Measurements from ENCODE around the gene SIPA1L2. TPM values are rescaled to one million over a fixed set of nuclear protein-coding genes. Genes with fewer than 3 reads are reported as not detected.
A peak's percentile ranks its signal among the peaks of the same experiment; 100 is the strongest.

Gene SIPA1L2
- total RNA-seq, 1 donor from 2014 or later, result 16.6 TPM

DNA sequence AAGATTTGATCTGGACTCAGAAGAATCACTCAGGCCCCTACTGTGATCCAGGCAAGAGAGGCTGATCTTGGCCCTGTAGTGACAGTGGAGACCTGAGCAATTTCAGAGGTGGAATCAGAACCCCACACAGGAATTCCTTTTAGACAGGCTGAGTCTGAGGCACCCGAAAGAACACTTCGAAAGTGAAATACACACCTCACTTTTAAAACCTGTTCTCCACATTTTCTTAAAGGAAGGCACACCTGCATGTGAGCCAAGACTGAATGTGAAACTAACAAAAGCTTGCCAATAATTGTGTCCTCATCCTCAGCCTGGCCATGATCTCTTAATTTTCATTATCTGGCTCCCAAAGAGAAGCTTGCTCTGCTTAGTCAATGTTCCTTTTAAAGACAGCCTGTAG is 32.2 kb downstream of the SIPA1L2 start:
- H3K36me3 ChIP-seq (ENCODE audit: control insufficient read depth, insufficient read depth, low read length), result no peaks in the 10 kb centered on the region
- H3K4me3 ChIP-seq (ENCODE audit: low read depth, low read length), result no peak overlapping the region
- DNase-seq (ENCODE audit: low read depth), result no peak
- no peak for FAIRE-seq
- H3K27me3 ChIP-seq (ENCODE audit: control insufficient read depth, insufficient read depth, low read length), result no peaks in the 10 kb centered on the region
- TF ChIP-seq, protein P1, sequence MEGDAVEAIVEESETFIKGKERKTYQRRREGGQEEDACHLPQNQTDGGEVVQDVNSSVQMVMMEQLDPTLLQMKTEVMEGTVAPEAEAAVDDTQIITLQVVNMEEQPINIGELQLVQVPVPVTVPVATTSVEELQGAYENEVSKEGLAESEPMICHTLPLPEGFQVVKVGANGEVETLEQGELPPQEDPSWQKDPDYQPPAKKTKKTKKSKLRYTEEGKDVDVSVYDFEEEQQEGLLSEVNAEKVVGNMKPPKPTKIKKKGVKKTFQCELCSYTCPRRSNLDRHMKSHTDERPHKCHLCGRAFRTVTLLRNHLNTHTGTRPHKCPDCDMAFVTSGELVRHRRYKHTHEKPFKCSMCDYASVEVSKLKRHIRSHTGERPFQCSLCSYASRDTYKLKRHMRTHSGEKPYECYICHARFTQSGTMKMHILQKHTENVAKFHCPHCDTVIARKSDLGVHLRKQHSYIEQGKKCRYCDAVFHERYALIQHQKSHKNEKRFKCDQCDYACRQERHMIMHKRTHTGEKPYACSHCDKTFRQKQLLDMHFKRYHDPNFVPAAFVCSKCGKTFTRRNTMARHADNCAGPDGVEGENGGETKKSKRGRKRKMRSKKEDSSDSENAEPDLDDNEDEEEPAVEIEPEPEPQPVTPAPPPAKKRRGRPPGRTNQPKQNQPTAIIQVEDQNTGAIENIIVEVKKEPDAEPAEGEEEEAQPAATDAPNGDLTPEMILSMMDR (IDR thresholded peaks at IDR 0.05; ENCODE audit: insufficient read depth, low read length, severe bottlenecking), result no peak

DNA sequence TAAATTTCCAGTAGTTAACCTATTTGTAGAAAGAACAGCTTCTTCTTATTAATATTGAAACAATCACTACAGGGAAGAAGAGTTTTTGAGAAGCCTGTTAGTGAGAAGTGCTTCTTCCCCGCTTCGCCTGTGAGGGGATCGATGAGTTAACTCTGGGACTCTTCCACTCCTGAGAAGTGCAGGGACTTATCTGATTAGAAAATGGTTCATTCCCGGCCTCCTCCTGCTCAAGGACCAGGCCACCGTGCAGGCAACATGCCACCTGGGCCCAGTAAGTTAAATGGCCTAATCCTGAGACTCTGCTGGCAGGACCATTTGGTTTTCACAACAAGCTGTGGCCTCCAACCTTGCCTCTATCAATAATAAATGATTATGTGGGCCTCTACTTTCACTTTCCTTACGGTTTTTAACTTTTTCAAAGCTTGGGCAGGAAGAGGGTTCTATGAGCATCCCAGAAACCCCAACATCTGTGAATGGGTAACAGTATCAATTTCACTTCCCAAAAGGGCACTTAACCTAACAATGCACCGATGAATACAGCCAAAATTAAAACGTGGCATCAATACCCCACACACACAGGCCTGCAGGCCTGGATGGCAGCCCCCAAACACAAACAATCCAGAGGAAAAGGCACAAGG is 33.1 kb downstream of the SIPA1L2 start:
- Histone ChIP-seq H3K36me3 (ENCODE audit: control insufficient read depth, insufficient read depth, low read length) (no peaks in the 10 kb centered on the region), H3K27me3 (ENCODE audit: control insufficient read depth, insufficient read depth, low read length) (no peaks in the 10 kb centered on the region), H3K4me3 (ENCODE audit: low read depth, low read length) (no peak overlapping the region)
- FAIRE-seq, result no peak
- DNase-seq (ENCODE audit: low read depth), result no peak
- TF ChIP-seq, protein P1 (IDR thresholded peaks at IDR 0.05; ENCODE audit: insufficient read depth, low read length, severe bottlenecking), result no peak

DNA sequence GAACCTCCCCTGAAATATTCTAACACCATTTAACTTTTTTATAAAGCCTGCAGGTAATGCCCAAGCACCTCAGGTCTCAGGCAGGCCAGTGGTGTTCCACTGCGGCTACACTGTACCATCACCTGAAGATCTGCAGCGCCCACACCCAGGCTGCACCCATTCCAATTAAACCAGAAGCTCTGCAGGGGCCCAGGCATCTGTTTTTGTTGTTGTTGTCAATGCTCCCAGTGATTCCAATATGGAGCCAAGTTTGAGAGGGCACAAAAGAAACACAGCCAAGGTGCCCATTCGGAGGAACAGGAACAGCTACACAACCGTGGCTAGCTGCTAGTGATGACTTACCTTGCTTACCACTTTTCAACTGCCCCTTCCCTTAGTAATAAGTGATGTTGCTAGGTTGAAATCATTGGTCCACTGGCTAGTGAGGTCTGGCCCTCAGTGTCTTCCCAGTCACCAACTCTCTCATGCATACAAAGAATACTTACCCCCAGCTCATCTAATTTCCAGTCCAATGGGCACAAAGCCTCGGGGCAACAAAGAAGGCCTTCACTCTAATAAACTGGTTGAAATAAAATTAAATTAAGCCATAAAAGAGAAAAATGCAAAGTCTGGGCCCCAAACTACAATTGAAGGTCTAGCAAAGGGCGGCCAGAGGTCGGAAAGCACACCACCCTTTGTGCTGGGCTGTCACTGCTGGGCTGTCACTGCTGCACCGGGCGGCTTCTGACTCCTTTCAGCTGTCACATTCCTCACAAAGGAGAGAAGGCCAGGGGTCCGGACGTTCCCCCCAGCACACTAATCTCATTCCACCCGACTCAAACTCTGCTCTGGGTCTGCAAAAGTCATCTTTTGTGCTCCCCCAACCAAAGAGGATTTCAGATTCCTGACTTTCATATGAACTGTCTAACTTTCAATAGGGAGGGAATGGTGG is 34.9 kb downstream of the SIPA1L2 start:
- TF ChIP-seq, protein P1 (IDR thresholded peaks at IDR 0.05; ENCODE audit: insufficient read depth, low read length, severe bottlenecking), result no peak
- FAIRE-seq, result no peak

DNA sequence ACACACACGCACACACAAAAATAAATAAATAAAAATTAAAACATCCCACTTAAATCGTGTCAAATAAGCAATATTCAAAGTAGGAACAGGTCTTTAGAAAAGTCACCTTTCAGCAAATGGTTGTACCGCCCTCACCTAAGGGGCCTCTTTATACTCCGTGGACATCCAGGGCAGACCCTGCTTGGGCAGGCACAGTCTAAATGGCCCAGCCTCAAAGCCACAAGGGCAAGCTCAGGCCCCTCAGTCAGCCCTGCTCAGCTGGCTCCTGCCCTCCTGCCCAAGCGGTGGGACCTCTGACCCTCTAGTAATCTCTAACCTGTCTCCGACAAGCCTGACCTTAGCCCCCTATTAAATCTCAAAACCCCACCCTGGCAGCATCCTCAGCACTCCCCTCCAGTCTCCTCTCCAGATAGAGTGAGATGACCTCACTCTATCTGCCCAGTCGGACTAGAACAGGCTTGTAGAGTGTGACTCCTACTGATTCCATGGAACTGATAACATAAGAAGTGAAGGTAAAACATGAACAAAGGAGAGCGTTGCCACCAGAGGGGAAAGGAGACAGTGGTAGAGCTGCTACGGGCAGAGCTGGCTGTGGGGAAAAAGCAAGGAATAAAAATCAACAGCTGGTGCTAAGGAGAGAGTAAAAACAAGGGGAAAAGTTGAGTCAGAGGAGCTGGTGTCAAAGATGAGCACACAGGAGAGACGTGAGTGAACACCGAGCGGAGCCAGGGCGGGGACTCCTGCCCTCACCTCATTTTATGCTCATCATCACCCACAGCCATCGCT is 36.0 kb downstream of the SIPA1L2 start:
- Histone ChIP-seq H3K27me3 (ENCODE audit: control insufficient read depth, insufficient read depth, low read length) (no peaks in the 10 kb centered on the region), H3K36me3 (ENCODE audit: control insufficient read depth, insufficient read depth, low read length) (no peaks in the 10 kb centered on the region), H3K4me3 (ENCODE audit: low read depth, low read length) (no peak overlapping the region)
- DNase-seq (ENCODE audit: low read depth), result peak; percentile 73
- TF ChIP-seq, protein P1 (IDR thresholded peaks at IDR 0.05; ENCODE audit: insufficient read depth, low read length, severe bottlenecking), result no peak
- FAIRE-seq, result peak; percentile 7

More for the DNA sequence above, 34.9 kb downstream of the SIPA1L2 start:
- no peak overlapping the region for H3K4me3 ChIP-seq (ENCODE audit: low read depth, low read length)
- H3K27me3 ChIP-seq (ENCODE audit: control insufficient read depth, insufficient read depth, low read length), result no peaks in the 10 kb centered on the region
- no peaks in the 10 kb centered on the region for H3K36me3 ChIP-seq (ENCODE audit: control insufficient read depth, insufficient read depth, low read length)
- DNase-seq (ENCODE audit: low read depth), result no peak

DNA sequence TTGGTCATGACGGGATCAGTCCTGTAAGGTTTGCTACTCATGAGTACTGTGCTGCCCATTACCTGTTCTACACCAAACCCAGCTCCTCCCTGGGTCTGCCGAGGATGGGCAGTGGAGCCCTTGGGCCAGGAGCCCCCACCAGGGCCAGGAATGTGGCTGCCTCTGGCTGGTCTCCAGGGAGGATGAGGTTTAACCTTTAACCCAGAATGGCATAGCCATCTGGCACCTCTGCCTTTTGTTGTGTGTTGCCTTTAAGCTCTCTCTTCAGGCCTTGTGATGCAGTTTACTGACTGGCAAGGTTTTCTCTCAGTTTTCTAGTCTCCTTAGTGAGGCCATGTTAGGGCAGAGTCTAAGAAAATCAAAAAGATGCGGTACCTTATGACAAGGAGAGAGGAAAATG is 38.6 kb downstream of the SIPA1L2 start:
- TF ChIP-seq, protein P1 (IDR thresholded peaks at IDR 0.05; ENCODE audit: insufficient read depth, low read length, severe bottlenecking), result no peak
- DNase-seq (ENCODE audit: low read depth) (no peak), FAIRE-seq (no peak)
- Histone ChIP-seq H3K27me3 (ENCODE audit: control insufficient read depth, insufficient read depth, low read length) (no peaks in the 10 kb centered on the region), H3K4me3 (ENCODE audit: low read depth, low read length) (no peak overlapping the region), H3K36me3 (ENCODE audit: control insufficient read depth, insufficient read depth, low read length) (no peaks in the 10 kb centered on the region)

Measured in bronchial epithelial cell (primary cell).